NCI-H1436 (cell line): ENCODE data around the gene OR6X1.
"Not testable (repeated sequence)": the region's sequence is repeated elsewhere in the genome, so short reads cannot be mapped to it uniquely, and the experiment has no call there.

Experiments
- DNase-seq: peaks from one replicate; lab custom pipeline; 2025; lab: John Stamatoyannopoulos, UW

Gene OR6X1

GRCh38 chr11:123753110-123753509 lies 1.2 kb downstream of the OR6X1 start:
- DNase-seq: no peak

GRCh38 chr11:123751781-123752180 lies 2.5 kb downstream of the OR6X1 start:
- DNase-seq: no peak

- not testable (repeated sequence) for DNase-seq
Measured at GRCh38 chr11:123748349-123748748, 6.0 kb downstream of the OR6X1 start.

GRCh38 chr11:123745764-123746451 lies 8.4 kb downstream of the OR6X1 start:
- no peak for DNase-seq

- DNase-seq: no peak
Measured at GRCh38 chr11:123742724-123743120, 11.6 kb downstream of the OR6X1 start.

GRCh38 chr11:123742031-123742723 lies 12.1 kb downstream of the OR6X1 start:
- DNase-seq: no peak

- peak; percentile 88 for DNase-seq
Measured at GRCh38 chr11:123741159-123742030, 12.9 kb downstream of the OR6X1 start, which contains the start of gene ZNF202. Gene ZNF202 (minus strand): TSS chr11:123741660. CDS start chr11:123730888, 10,772 bp downstream.

- DNase-seq: no peak
Measured at GRCh38 chr11:123740787-123741158, 13.5 kb downstream of the OR6X1 start.

- DNase-seq: no peak
Measured at GRCh38 chr11:123738374-123738773, 15.9 kb downstream of the OR6X1 start.

- no peak for DNase-seq
Measured at GRCh38 chr11:123736769-123737168, 17.5 kb downstream of the OR6X1 start.

GRCh38 chr11:123729602-123730001 lies 24.7 kb downstream of the OR6X1 start:
- DNase-seq: no peak

- no peak for DNase-seq
Measured at GRCh38 chr11:123725995-123726655, 28.2 kb downstream of the OR6X1 start.

GRCh38 chr11:123719452-123719851 lies 34.9 kb downstream of the OR6X1 start:
- no peak for DNase-seq

- no peak for DNase-seq
Measured at GRCh38 chr11:123718469-123718868, 35.8 kb downstream of the OR6X1 start.

- DNase-seq: no peak
Measured at GRCh38 chr11:123718063-123718462, 36.3 kb downstream of the OR6X1 start.

GRCh38 chr11:123712627-123713026 lies 41.7 kb downstream of the OR6X1 start:
- not testable (repeated sequence) for DNase-seq

- peak; percentile 65 for DNase-seq
Measured at GRCh38 chr11:123707606-123708205, 46.6 kb downstream of the OR6X1 start.

- no peak for DNase-seq
Measured at GRCh38 chr11:123707206-123707605, 47.1 kb downstream of the OR6X1 start.

GRCh38 chr11:123704341-123704740 lies 50.0 kb downstream of the OR6X1 start:
- no peak for DNase-seq
